Glutamatergic neuron (in vitro differentiated cells): ENCODE measurements around the gene TP53I13. TPM values are rescaled to one million over a fixed set of nuclear protein-coding genes. Genes with fewer than 3 reads are reported as not detected.

Experiments
- DNase-seq: peaks from one replicate; pipeline ENCODE4 v3.0.0; 2022
- H3K27ac Mint-ChIP-seq: one replicate; pipeline ENCODE4 v1.8.0; 2020; ENCODE audit warnings: mild to moderate bottlenecking, mixed read lengths, inconsistent platforms; ENCODE audit not compliant: unreplicated experiment
- H3K27me3 Mint-ChIP-seq: one replicate; pipeline ENCODE4 v1.8.0; 2020; ENCODE audit warnings: mild to moderate bottlenecking, moderate library complexity, mixed read lengths, inconsistent platforms; ENCODE audit not compliant: unreplicated experiment
- H3K36me3 Mint-ChIP-seq: one replicate; pipeline ENCODE4 v1.8.0; 2020; ENCODE audit warnings: mild to moderate bottlenecking, mixed read lengths, inconsistent platforms; ENCODE audit not compliant: unreplicated experiment
- H3K4me1 Mint-ChIP-seq: one replicate; pipeline ENCODE4 v1.8.0; 2020; ENCODE audit warnings: mild to moderate bottlenecking, low read depth, mixed read lengths, inconsistent platforms; ENCODE audit not compliant: unreplicated experiment
- H3K4me3 Mint-ChIP-seq: one replicate; pipeline ENCODE4 v1.8.0; 2020; ENCODE audit warnings: mild to moderate bottlenecking, mixed read lengths, inconsistent platforms; ENCODE audit not compliant: unreplicated experiment
- H3K9me3 Mint-ChIP-seq: one replicate; pipeline ENCODE4 v1.8.0; 2020; ENCODE audit warnings: mild to moderate bottlenecking, moderate library complexity, mixed read lengths, inconsistent platforms; ENCODE audit not compliant: unreplicated experiment
- total RNA-seq: library from RNA; stranded (reverse); fragmentation: NEBNext Ultra II Directional; extraction: Animal tissue kit (Norgen Biotek cat#: 25700); gene quantifications from one replicate; pipeline ENCODE4 v1.2.1, GENCODE V29; 2021; ENCODE audit not compliant: unreplicated experiment
- TF ChIP-seq, protein P1 (sequence below): fragments of 200-600 bp; sonication (generic); IDR thresholded peaks from one replicate; pipeline ENCODE4 v1.5.0; 2021; ENCODE audit not compliant: partially characterized antibody, unreplicated experiment

Gene TP53I13
- total RNA-seq, 1 donor from 2014 or later = 14.3 TPM

DNA sequence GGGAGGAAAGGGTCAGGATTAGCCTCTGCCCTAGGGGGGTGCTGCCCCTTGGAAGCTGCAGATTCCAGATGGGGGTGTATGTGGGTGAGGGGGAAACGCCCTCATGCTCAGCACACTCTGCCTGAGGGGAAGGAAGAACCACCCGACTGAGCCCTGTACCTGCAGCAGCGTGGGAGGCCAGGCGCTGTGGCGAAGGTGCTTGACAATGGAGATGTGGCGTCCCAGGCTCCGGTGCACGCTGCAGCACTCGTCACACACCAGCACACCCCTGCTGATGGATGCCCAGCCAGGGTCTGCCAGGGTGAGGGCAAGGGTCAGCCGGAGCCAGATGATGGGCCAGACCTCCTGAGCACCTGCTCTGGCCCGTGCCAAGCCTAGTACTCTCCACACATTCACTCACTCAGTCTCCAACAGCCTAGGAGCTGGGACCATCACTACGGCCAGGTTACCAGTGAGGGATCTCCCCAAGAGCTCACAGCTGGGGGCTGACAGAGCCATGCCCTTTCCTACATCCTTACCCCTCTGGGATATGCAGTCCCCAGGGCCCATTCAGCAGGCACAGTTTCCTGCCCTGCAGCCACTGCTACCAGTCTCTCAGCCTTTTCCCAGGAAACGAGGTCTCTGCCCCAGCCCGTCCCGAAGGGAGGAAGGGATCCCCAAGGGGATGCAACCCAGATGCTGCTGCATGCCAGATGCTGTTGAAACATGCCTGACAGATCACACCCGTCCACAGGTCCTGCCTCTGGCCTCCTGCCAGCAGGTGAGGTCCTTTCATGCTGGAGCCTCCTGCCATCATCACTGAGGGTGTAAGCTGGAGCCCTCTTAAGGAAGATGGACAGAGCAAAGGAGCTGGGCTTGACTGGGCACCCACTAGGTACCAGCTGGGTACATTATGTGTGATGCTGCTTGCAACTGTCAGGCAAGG is 15.1 kb downstream of the TP53I13 start:
- Mint-ChIP-seq H3K36me3 (no peaks in the 10 kb centered on the region), H3K27me3 (peaks cover 17% of the 10 kb centered on the region), H3K4me3 (no peak overlapping the region), H3K27ac (no peak overlapping the region), H3K9me3 (peaks cover 7% of the 10 kb centered on the region), H3K4me1 (peaks cover 22% of the 10 kb centered on the region)
- DNase-seq = no peak
- TF ChIP-seq, protein P1, sequence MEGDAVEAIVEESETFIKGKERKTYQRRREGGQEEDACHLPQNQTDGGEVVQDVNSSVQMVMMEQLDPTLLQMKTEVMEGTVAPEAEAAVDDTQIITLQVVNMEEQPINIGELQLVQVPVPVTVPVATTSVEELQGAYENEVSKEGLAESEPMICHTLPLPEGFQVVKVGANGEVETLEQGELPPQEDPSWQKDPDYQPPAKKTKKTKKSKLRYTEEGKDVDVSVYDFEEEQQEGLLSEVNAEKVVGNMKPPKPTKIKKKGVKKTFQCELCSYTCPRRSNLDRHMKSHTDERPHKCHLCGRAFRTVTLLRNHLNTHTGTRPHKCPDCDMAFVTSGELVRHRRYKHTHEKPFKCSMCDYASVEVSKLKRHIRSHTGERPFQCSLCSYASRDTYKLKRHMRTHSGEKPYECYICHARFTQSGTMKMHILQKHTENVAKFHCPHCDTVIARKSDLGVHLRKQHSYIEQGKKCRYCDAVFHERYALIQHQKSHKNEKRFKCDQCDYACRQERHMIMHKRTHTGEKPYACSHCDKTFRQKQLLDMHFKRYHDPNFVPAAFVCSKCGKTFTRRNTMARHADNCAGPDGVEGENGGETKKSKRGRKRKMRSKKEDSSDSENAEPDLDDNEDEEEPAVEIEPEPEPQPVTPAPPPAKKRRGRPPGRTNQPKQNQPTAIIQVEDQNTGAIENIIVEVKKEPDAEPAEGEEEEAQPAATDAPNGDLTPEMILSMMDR = no peak

DNA sequence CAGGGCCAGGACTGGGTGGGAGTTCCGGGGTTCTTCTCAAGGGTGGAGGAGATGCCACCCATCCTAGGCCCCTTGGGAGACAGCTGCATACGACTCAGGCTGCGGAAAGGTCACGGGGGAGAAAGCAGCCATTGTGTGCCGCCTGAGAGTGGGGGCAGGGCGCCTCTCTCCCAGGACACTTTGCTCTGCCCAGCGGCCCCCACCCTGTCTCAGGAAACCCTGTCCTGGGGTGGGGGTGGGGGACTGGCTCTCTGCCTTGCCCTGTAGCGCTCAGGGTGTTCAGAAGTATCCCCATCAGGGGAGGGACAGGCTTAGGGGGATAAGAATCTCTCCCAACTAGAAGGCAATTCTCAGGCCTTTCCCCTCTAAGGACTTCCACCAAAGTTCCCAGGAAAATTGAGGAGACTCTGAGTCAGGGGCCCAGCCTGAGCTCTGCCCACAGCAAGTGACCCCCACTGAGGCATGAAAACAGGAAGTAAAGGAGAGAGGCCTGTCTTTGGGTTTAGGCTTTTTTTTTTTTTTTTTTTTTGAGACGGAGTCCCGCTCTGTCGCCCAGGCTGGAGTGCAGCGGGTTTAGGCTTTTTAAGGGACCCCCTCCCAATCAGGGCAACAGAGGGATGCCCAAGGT is 16.1 kb downstream of the TP53I13 start:
- Mint-ChIP-seq H3K36me3 (no peaks in the 10 kb centered on the region), H3K9me3 (peaks cover 7% of the 10 kb centered on the region), H3K27ac (no peak overlapping the region), H3K27me3 (peaks cover 17% of the 10 kb centered on the region), H3K4me3 (no peak overlapping the region), H3K4me1 (peaks cover 22% of the 10 kb centered on the region)
- DNase-seq = no peak
- TF ChIP-seq, protein P1 = no peak

DNA sequence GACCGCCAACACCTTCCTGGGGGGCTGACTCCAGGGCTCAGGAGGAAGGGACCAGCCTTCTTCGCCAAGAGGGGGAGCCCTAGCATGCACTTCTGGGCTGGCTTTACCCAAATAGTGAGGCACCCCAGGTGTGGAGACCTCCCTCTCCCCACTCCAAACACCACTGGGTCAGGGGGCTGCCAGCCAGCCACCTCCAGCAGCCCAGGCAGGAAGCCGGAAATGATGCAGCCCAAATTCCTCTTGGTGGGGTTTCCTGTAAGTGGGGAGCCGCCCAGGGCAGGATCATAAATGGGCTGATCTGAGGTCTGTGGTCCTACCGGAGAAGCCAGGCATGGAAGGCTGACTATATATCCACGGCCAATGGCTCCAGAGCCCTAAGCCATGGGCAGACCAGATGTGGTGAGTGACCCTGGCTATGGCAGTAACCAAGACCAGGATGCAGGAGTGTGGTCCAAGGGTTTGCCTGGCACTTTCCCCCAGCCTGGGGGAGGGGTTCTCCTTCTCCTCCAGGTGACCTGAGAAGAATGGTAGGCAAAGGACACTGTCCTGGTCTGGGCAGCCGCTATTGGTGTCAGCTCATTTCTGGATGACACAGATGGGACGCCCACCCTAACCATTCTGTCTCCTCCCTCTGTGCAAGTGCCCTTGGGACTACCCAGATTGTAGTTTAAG is 16.7 kb downstream of the TP53I13 start:
- Mint-ChIP-seq H3K36me3 (no peaks in the 10 kb centered on the region), H3K27ac (no peak overlapping the region), H3K4me3 (no peak overlapping the region), H3K4me1 (peaks cover 26% of the 10 kb centered on the region), H3K27me3 (peaks cover 14% of the 10 kb centered on the region), H3K9me3 (peaks cover 7% of the 10 kb centered on the region)
- TF ChIP-seq, protein P1 = no peak
- DNase-seq = no peak

DNA sequence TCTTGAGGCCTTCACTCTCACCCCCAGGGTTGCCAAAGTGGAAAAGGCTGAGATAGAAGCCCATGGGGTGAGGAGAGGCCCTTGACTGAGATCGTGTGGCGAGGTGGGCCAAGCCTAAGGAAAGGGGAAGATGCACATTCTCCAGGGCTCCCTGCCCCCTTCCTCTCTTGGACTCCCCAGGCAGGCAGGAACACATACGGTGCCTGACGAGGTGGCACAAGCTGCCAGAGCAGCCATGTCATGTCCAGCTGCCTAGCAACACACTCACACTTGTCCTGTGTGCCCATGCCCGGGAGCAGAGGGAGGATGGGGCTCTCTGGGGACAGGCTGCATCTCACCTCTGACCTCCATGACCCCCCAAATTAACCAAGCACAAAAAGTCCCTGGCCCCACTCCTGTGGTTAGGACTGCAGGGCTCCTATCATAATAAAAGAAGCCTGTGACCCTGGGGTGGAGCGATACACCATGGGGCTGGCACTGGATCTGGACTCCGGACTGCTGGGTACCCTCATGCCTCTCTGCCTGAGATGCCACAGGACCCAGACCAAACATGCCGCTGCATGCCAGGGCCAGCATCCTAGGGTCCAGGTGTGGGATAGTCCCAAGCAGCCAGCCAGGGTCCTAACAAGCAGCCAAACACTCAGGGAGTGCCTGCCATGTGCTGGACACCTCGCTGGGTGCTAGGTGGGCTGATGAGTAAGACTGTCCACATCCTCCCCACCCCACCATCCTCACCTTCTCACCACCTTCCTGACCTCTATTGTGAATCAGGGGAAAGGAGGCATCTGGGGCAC is 18.4 kb downstream of the TP53I13 start:
- H3K27me3 Mint-ChIP-seq = peaks cover 17% of the 10 kb centered on the region
- no peak for DNase-seq
- TF ChIP-seq, protein P1 = no peak
- peaks cover 23% of the 10 kb centered on the region for H3K4me1 Mint-ChIP-seq
- H3K4me3 Mint-ChIP-seq = no peak overlapping the region
- H3K36me3 Mint-ChIP-seq = no peaks in the 10 kb centered on the region
- H3K9me3 Mint-ChIP-seq = peaks cover 5% of the 10 kb centered on the region
- no peak overlapping the region for H3K27ac Mint-ChIP-seq
